BJ (cell line): ENCODE results near the gene SCRT2. TPM values are rescaled to one million over a fixed set of nuclear protein-coding genes. Genes with fewer than 3 reads are reported as not detected.

Source experiments
- CTCF ChIA-PET: fragments of 350-600 bp; formaldehyde crosslinking; extraction: SDS; loops from one replicate; lab custom pipeline; 2021; ENCODE audit warnings: antibody characterized with exemption, inconsistent platforms; lab: Yijun Ruan, JAX
- POLR2A ChIA-PET: fragments of 300-600 bp; sonication (Branson Sonifier 250); formaldehyde crosslinking; extraction: SDS; loops from one replicate; lab custom pipeline; 2021; ENCODE audit warnings: antibody characterized with exemption; lab: Charles Lee
- DNase-seq: peaks from one replicate; pipeline ENCODE4 v3.0.0-alpha.2; 2011; ENCODE audit warnings: low read depth
- H3K27me3 ChIP-seq: 2 replicates; pipeline ENCODE4 v1.6.0; 2011; ENCODE audit warnings: low read length; ENCODE audit not compliant: control insufficient read depth, insufficient read depth
- H3K36me3 ChIP-seq: 2 replicates; pipeline ENCODE4 v1.5.1; 2011; ENCODE audit warnings: low read length; ENCODE audit not compliant: control insufficient read depth, insufficient read depth
- H3K4me3 ChIP-seq: 2 replicates; pipeline ENCODE4 v1.5.1; 2011; ENCODE audit warnings: low read depth, mild to moderate bottlenecking, control low read depth, low read length
- polyA plus RNA-seq: library from polyadenylated mRNA; depleted of rRNA; stranded (reverse); fragments of >200 nt; gene quantifications from 2 replicates; pipeline ENCODE4 v1.2.3, GENCODE V29; 2011
- TF ChIP-seq, protein P1 (sequence below): IDR thresholded peaks from 2 replicates; pipeline ENCODE4 v1.5.1; 2011; ENCODE audit warnings: low read depth, mild to moderate bottlenecking, control low read depth, inconsistent platforms, low read length, moderate library complexity; ENCODE audit not compliant: insufficient read depth

SCRT2 gene
- polyA plus RNA-seq, 1 experiment: not detected

DNA sequence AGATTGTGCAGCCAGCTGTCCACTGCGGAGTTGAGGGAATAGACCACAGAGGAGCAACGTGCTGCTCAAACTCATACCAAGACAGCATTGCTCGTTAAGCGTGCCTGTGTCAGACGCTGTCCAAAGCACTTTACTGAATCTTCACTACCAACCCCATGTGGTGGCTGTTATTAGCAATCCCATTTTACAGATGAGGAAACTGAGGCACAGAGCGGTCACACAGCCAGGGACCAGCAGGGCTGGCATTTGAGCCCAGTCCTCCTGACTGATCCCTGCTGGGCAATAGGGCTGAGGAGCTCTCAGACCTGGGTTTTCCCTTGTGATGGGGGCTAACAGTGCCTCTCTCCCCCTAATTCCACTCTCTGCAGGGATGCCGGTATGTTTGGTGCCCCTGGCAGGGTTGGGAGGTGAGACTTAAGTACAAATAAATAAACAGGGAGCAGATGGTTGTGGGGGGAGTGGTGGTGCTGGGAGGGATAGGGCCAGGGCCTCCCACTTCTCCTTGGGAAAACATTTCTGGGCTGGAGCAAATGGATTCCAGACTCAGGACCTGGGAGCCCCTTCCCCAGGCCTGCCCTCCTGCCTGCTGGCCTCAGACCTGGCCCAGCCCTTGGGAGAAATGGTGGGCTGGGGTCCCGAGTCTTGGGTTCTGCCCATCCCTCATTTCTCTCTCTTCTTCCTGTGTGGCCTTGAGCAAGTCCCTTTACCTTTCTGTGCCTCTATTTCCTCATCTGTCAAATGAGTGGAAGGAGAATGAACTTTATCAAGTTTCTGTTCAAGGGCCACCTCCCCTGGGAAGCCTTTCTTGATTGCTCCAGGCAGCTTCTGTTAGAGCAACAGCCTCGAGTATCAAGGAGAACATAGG lies 40.3 kb downstream of the SCRT2 start:
- H3K4me3 ChIP-seq: no peak overlapping the region

GRCh38 chr20:634148-634925 lies 41.3 kb downstream of the SCRT2 start:
- peaks cover 16% of the 10 kb centered on the region; the same call in 1 of the 2 replicates for H3K27me3 ChIP-seq
- TF ChIP-seq, protein P1, sequence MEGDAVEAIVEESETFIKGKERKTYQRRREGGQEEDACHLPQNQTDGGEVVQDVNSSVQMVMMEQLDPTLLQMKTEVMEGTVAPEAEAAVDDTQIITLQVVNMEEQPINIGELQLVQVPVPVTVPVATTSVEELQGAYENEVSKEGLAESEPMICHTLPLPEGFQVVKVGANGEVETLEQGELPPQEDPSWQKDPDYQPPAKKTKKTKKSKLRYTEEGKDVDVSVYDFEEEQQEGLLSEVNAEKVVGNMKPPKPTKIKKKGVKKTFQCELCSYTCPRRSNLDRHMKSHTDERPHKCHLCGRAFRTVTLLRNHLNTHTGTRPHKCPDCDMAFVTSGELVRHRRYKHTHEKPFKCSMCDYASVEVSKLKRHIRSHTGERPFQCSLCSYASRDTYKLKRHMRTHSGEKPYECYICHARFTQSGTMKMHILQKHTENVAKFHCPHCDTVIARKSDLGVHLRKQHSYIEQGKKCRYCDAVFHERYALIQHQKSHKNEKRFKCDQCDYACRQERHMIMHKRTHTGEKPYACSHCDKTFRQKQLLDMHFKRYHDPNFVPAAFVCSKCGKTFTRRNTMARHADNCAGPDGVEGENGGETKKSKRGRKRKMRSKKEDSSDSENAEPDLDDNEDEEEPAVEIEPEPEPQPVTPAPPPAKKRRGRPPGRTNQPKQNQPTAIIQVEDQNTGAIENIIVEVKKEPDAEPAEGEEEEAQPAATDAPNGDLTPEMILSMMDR: no peak
- ChIA-PET POLR2A (no interaction called here), CTCF (interaction anchor here (1.2 kb wide), 1 partner anchor 11 kb away, joined by 5 read pairs; no protein-coding TSS in a partner anchor)
- no peak for DNase-seq
- no peak overlapping the region for H3K4me3 ChIP-seq
- no peaks in the 10 kb centered on the region for H3K36me3 ChIP-seq

More for the DNA sequence above, 40.3 kb downstream of the SCRT2 start:
- ChIA-PET CTCF (interaction anchor here (1.2 kb wide), 1 partner anchor 10 kb away, joined by 5 read pairs; no protein-coding TSS in a partner anchor), POLR2A (no interaction called here)
- H3K36me3 ChIP-seq: no peaks in the 10 kb centered on the region
- TF ChIP-seq, protein P1: no peak
- no peak for DNase-seq
- H3K27me3 ChIP-seq: peaks cover 16% of the 10 kb centered on the region; the same call in 1 of the 2 replicates

DNA sequence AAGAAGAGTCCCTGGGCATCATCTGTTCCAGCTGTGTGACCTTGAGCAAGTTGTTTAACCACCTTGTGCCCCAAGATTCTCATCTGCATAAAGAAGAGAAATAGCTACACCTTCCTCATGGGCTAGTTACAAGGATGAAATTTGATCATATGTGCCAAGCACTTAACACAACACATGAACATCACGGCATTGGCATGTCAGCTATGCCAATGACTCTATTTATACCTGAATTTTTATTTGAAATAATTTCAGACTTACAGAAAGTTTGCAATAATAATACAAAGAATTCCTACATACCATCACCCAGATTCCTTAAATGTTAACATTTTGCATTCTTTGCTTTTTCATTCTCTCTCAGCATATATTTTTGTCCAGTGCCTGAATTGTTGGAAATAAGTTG lies 44.5 kb downstream of the SCRT2 start:
- Histone ChIP-seq H3K36me3 (no peaks in the 10 kb centered on the region), H3K27me3 (peaks cover 16% of the 10 kb centered on the region), H3K4me3 (no peak overlapping the region)
- TF ChIP-seq, protein P1: no peak
- DNase-seq: no peak
- CTCF ChIA-PET: interaction anchor here (3.1 kb wide), 1 partner anchor 14 kb away, joined by 13 read pairs; no protein-coding TSS in a partner anchor
- POLR2A ChIA-PET: no interaction called here

DNA sequence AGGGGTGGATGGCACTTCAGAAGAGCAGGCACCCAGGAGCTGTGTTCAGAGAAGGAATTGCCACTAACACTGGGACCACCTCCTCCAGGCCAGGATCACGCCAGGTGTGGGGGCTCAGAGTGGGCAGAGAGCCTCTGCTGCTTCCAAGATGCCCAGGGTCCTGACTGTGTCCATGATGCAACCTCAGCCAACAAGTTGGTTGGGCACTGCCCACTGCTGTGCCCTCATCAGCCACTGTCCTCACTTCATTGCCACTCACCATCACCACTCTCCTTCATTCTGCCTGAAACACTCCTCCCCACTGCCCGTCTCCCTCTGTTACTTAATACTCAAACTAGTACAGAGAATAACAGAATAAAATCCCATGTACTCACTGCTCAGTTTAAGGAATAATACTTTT lies 49.0 kb downstream of the SCRT2 start:
- Histone ChIP-seq H3K36me3 (no peaks in the 10 kb centered on the region), H3K27me3 (peaks cover 2% of the 10 kb centered on the region), H3K4me3 (no peak overlapping the region)
- TF ChIP-seq, protein P1: no peak
- POLR2A ChIA-PET: no interaction called here
- CTCF ChIA-PET: interaction anchor here (1.0 to 1.6 kb wide), 2 partner anchors 9 to 113 kb away, joined by 3 to 4 read pairs; no protein-coding TSS in a partner anchor
- DNase-seq: no peak

GRCh38 chr20:625360-625932 lies 50.2 kb downstream of the SCRT2 start:
- POLR2A ChIA-PET: no interaction called here
- Histone ChIP-seq H3K4me3 (no peak overlapping the region), H3K27me3 (peaks cover 2% of the 10 kb centered on the region), H3K36me3 (no peaks in the 10 kb centered on the region)
- DNase-seq: no peak
- TF ChIP-seq, protein P1: no peak
- CTCF ChIA-PET: interaction anchor here (1.7 kb wide), 1 partner anchor 19 kb away, joined by 8 read pairs; no protein-coding TSS in a partner anchor
